NCI-H2171 treated with DMSO at 0.1 percent for 48 hours (cell line): ENCODE data around the gene C17orf67.

ENCODE experiments used
- DNase-seq: peaks from one replicate; lab custom pipeline; 2025; lab: John Stamatoyannopoulos, UW

C17orf67 gene

GRCh38 chr17:56833057-56833808, 487 bp downstream of the C17orf67 start:
- DNase-seq: peak; percentile 30

- DNase-seq: no peak
Observed at GRCh38 chr17:56832446-56832845, 1.3 kb downstream of the C17orf67 start.

- no peak for DNase-seq
Observed at GRCh38 chr17:56831369-56832095, 2.2 kb downstream of the C17orf67 start.

- no peak for DNase-seq
Observed at GRCh38 chr17:56830726-56831368, 2.9 kb downstream of the C17orf67 start.

- DNase-seq: no peak
Observed at GRCh38 chr17:56826611-56827414, 6.9 kb downstream of the C17orf67 start.

- DNase-seq: no peak
Observed at GRCh38 chr17:56824503-56824902, 9.2 kb downstream of the C17orf67 start.

GRCh38 chr17:56823848-56824247, 9.9 kb downstream of the C17orf67 start:
- no peak for DNase-seq

- no peak for DNase-seq
Observed at GRCh38 chr17:56822725-56823124, 11.0 kb downstream of the C17orf67 start.

- DNase-seq: no peak
Observed at GRCh38 chr17:56821847-56822534, 11.7 kb downstream of the C17orf67 start.

GRCh38 chr17:56820207-56820606, 13.5 kb downstream of the C17orf67 start:
- DNase-seq: no peak

- DNase-seq: peak; percentile 71
Observed at GRCh38 chr17:56819431-56820145, 14.1 kb downstream of the C17orf67 start.

GRCh38 chr17:56819030-56819429, 14.7 kb downstream of the C17orf67 start:
- no peak for DNase-seq

- DNase-seq: no peak
Observed at GRCh38 chr17:56817066-56817465, 16.7 kb downstream of the C17orf67 start.

GRCh38 chr17:56815711-56816110, 18.0 kb downstream of the C17orf67 start:
- DNase-seq: no peak

GRCh38 chr17:56812901-56813388, 20.8 kb downstream of the C17orf67 start:
- peak; percentile 91 for DNase-seq

- peak; percentile 35 for DNase-seq
Observed at GRCh38 chr17:56810891-56811775, 22.6 kb downstream of the C17orf67 start.

GRCh38 chr17:56810343-56810742, 23.4 kb downstream of the C17orf67 start:
- DNase-seq: peak; percentile 80

GRCh38 chr17:56809820-56810179, 23.9 kb downstream of the C17orf67 start:
- no peak for DNase-seq

GRCh38 chr17:56809106-56809819, 24.5 kb downstream of the C17orf67 start:
- peak; percentile 93 for DNase-seq
